Measurements from ENCODE around the gene KRTAP5-11. TPM values are rescaled to one million over a fixed set of nuclear protein-coding genes. Genes with fewer than 3 reads are reported as not detected.

Gene KRTAP5-11
- total and polyA plus RNA-seq, 2 experiments from 2014 or later: not detected

DNA sequence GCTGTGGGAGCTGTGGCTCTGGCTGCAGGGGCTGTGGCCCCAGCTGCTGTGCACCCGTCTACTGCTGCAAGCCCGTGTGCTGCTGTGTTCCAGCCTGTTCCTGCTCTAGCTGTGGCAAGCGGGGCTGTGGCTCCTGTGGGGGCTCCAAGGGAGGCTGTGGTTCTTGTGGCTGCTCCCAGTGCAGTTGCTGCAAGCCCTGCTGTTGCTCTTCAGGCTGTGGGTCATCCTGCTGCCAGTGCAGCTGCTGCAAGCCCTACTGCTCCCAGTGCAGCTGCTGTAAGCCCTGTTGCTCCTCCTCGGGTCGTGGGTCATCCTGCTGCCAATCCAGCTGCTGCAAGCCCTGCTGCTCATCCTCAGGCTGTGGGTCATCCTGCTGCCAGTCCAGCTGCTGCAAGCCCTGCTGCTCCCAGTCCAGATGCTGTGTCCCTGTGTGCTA lies 33.9 kb downstream of the KRTAP5-11 start:
- Histone ChIP-seq H2AFZ (no peak overlapping the region), H3K9me3 (ENCODE audit: low read depth) (no peaks in the 10 kb centered on the region), H3K4me1 (ENCODE audit: insufficient read depth) (no peaks in the 10 kb centered on the region), H3K9me2 (ENCODE audit: insufficient read depth) (no peaks in the 10 kb centered on the region), H4K20me1 (ENCODE audit: insufficient read depth) (no peaks in the 10 kb centered on the region), H3K4me2 (ENCODE audit: unreplicated experiment) (no peak overlapping the region), H3K27me3 (replicated peaks; ENCODE audit: insufficient read depth) (0 out of 2 replicates have a peak, but pooled peaks cover 5% of the 10 kb centered on the region), H3K27ac (no peak overlapping the region), H3K4me3 (no peak overlapping the region), H3K79me2 (ENCODE audit: insufficient read depth) (no peaks in the 10 kb centered on the region), H3K9ac (no peak overlapping the region), H3K36me3 (ENCODE audit: low read depth) (no peaks in the 10 kb centered on the region), H3F3A (ENCODE audit: insufficient read depth) (no peaks in the 10 kb centered on the region)
- 28 to 31% methylated on average over 3 to 5 of the region's 5 CpGs for WGBS, 2 experiments (ENCODE audit: low coverage in 1 of 2, low lambda C conversion rate in 2 of 2, missing lambda C conversion rate in 2 of 2)
- TF ChIP-seq EZH2phosphoT487 (IDR thresholded peaks at IDR 0.05; ENCODE audit: insufficient read depth, low read depth) (no peak), EZH2 (IDR thresholded peaks at IDR 0.05; ENCODE audit: insufficient read depth, poor library complexity, severe bottlenecking) (no peak)
- in situ Hi-C loops (cut with MboI): no loop called here
- no peak for DNase-seq

DNA sequence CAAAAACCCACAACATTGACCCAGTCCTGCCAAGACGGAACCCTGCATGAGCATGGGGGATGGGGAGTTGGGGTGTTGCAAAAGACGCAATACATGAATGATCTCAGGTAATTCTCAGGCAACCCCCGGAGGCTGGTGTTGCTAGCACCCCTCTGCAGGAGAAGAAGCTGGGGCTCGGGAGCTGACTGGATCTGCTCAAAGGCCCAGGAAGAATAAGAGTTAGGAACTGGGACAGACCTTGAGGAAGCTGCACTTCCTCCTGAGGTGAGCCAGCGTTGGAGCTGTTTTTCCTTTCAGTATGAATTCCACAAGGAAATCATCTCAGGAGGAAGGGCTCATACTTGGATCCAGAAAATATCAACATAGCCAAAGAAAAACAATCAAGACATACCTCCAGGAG lies 34.6 kb downstream of the KRTAP5-11 start, which contains the start of gene KRTAP5-9:
TSS of gene KRTAP5-9 (plus strand) at position 301 of the 400 bp plus-strand sequence. CDS start 238 bp downstream, outside the sequence.
- no peak for DNase-seq
- no peaks in the 10 kb centered on the region for H3K9me3 ChIP-seq (ENCODE audit: low read depth)
- H2AFZ ChIP-seq: no peak within 1 kb of the TSS
- no peak within 1 kb of the TSS for H3K4me3 ChIP-seq
- peaks cover 5% of the 10 kb centered on the region; the same call in 1 of the 2 replicates for H3K27me3 ChIP-seq (replicated peaks; ENCODE audit: insufficient read depth)
- in situ Hi-C loops (cut with MboI): no loop called here
- no peak within 1 kb of the TSS for H3K9ac ChIP-seq
- H3K4me2 ChIP-seq (ENCODE audit: unreplicated experiment): no peak within 1 kb of the TSS
- no peaks in the 10 kb centered on the region for H3K79me2 ChIP-seq (ENCODE audit: insufficient read depth)
- no peak for TF ChIP-seq EZH2 (IDR thresholded peaks at IDR 0.05; ENCODE audit: insufficient read depth, poor library complexity, severe bottlenecking)
- no peak for TF ChIP-seq EZH2phosphoT487 (IDR thresholded peaks at IDR 0.05; ENCODE audit: insufficient read depth, low read depth)
- no peaks in the 10 kb centered on the region for H3F3A ChIP-seq (ENCODE audit: insufficient read depth)
- no peaks in the 10 kb centered on the region for H4K20me1 ChIP-seq (ENCODE audit: insufficient read depth)
- WGBS, 2 experiments (ENCODE audit: low coverage in 1 of 2, low lambda C conversion rate in 2 of 2, missing lambda C conversion rate in 2 of 2): 47 to 57% methylated on average over 5 of the region's 5 CpGs
- no peaks in the 10 kb centered on the region for H3K4me1 ChIP-seq (ENCODE audit: insufficient read depth)
- H3K36me3 ChIP-seq (ENCODE audit: low read depth): no peaks in the 10 kb centered on the region
- H3K27ac ChIP-seq: no peak within 1 kb of the TSS
- no peaks in the 10 kb centered on the region for H3K9me2 ChIP-seq (ENCODE audit: insufficient read depth)

DNA sequence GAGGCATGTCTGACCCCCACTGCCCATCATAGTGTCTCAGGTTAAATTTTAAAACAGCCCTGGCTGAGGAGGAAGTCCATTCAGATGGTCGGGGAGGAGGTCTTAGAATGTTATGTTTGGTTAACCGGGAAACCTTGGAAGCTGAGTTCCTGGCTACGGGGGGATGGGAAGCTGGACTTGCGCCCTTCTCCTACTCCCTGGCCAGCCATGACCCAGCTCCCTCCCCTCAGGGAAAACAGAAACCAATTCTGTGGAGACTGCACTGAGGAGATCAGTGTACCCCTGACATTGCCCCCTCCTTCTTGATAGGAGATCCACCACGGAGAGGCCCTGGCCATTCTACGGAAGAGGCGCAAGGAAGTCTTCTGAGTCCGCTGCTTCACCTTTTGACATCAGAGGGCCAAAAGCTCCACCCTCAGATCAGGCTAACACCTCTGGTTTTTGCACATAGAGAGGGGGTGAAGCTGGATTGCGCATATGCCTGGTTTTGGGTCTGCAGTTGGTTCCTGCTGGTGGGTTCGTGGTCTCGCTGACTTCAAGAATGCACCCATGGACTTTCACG lies 37.2 kb downstream of the KRTAP5-11 start:
- no peaks in the 10 kb centered on the region for H3F3A ChIP-seq (ENCODE audit: insufficient read depth)
- H2AFZ ChIP-seq: no peak overlapping the region
- no peaks in the 10 kb centered on the region for H4K20me1 ChIP-seq (ENCODE audit: insufficient read depth)
- H3K27ac ChIP-seq: no peak overlapping the region
- H3K9ac ChIP-seq: no peak overlapping the region
- H3K27me3 ChIP-seq (replicated peaks; ENCODE audit: insufficient read depth): peaks cover 5% of the 10 kb centered on the region; the same call in 1 of the 2 replicates
- DNase-seq: no peak
- no peaks in the 10 kb centered on the region for H3K79me2 ChIP-seq (ENCODE audit: insufficient read depth)
- H3K9me2 ChIP-seq (ENCODE audit: insufficient read depth): no peaks in the 10 kb centered on the region
- H3K4me2 ChIP-seq (ENCODE audit: unreplicated experiment): no peak overlapping the region
- H3K4me1 ChIP-seq (ENCODE audit: insufficient read depth): no peaks in the 10 kb centered on the region
- no peak for TF ChIP-seq EZH2 (IDR thresholded peaks at IDR 0.05; ENCODE audit: insufficient read depth, poor library complexity, severe bottlenecking)
- in situ Hi-C loops (cut with MboI): no loop called here
- no peaks in the 10 kb centered on the region for H3K9me3 ChIP-seq (ENCODE audit: low read depth)
- WGBS, 2 experiments (ENCODE audit: low coverage in 1 of 2, low lambda C conversion rate in 2 of 2, missing lambda C conversion rate in 2 of 2): 63 to 69% methylated on average over 12 of the region's 12 CpGs
- H3K36me3 ChIP-seq (ENCODE audit: low read depth): no peaks in the 10 kb centered on the region
- no peak overlapping the region for H3K4me3 ChIP-seq

DNA sequence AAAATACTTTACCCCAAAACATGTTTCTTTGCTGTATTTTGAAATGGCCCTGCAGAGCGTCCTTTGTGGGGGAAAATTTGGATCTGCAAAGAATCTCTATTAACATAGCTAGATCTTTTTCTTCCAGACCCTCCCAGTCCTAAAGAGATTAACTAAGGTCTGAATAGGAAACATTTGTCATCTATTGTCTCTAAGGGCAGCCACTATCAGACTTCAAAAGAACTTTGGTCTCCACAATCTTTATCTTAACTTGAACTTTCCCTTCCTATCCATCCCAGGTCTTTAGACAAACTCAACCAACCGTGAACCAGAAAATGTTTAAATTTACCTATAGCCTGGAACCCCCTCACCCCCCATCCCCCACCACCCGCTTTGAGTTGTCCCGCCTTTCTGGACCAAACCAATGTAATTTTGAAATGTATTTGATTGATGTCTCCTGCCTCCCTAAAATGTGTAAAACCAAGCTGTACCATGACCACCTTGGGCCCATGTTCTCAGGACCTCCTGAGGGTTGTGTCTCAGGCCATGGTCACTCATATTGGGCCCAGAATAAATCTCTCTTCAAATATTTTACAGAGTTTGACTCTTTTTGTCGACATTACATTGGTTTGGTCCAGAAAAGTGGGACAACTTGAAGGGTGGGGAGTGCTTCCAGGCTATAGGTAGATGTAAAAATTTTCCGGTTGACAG lies 38.0 kb downstream of the KRTAP5-11 start:
- H3K27me3 ChIP-seq (replicated peaks; ENCODE audit: insufficient read depth): peaks cover 5% of the 10 kb centered on the region; the same call in 1 of the 2 replicates
- H3K9me3 ChIP-seq (ENCODE audit: low read depth): no peaks in the 10 kb centered on the region
- DNase-seq: no peak
- H4K20me1 ChIP-seq (ENCODE audit: insufficient read depth): no peaks in the 10 kb centered on the region
- no peak overlapping the region for H2AFZ ChIP-seq
- H3F3A ChIP-seq (ENCODE audit: insufficient read depth): no peaks in the 10 kb centered on the region
- H3K27ac ChIP-seq: no peak overlapping the region
- TF ChIP-seq EZH2phosphoT487 (IDR thresholded peaks at IDR 0.05; ENCODE audit: insufficient read depth, low read depth) (no peak), EZH2 (IDR thresholded peaks at IDR 0.05; ENCODE audit: insufficient read depth, poor library complexity, severe bottlenecking) (no peak)
- H3K9ac ChIP-seq: no peak overlapping the region
- no peaks in the 10 kb centered on the region for H3K79me2 ChIP-seq (ENCODE audit: insufficient read depth)
- H3K9me2 ChIP-seq (ENCODE audit: insufficient read depth): no peaks in the 10 kb centered on the region
- no peak overlapping the region for H3K4me3 ChIP-seq
- WGBS, 2 experiments (ENCODE audit: low coverage in 1 of 2, low lambda C conversion rate in 2 of 2, missing lambda C conversion rate in 2 of 2): 34 to 45% methylated on average over 6 of the region's 6 CpGs
- H3K36me3 ChIP-seq (ENCODE audit: low read depth): no peaks in the 10 kb centered on the region
- H3K4me2 ChIP-seq (ENCODE audit: unreplicated experiment): no peak overlapping the region
- in situ Hi-C loops (cut with MboI): no loop called here
- no peaks in the 10 kb centered on the region for H3K4me1 ChIP-seq (ENCODE audit: insufficient read depth)

Data from GM23248 (cell line).